WTC11 (cell line): ENCODE results near the gene TMEM176A.

Experiments
- NR3C1 ChIP-seq: sonication (generic); formaldehyde crosslinking; conservative IDR thresholded peaks from 2 replicates; pipeline ENCODE4 v1.8.1; 2023; ENCODE audit warnings: low read depth, mild to moderate bottlenecking, missing genetic modification reagents
- SMAD4 ChIP-seq: sonication (generic); formaldehyde crosslinking; IDR thresholded peaks from 2 replicates; pipeline ENCODE4 v1.8.0; 2022; ENCODE audit warnings: mild to moderate bottlenecking, missing genetic modification reagents
- TP53 ChIP-seq: sonication (generic); formaldehyde crosslinking; IDR thresholded peaks from 2 replicates; pipeline ENCODE4 v1.8.1; 2023; ENCODE audit warnings: mild to moderate bottlenecking, missing genetic modification reagents
- TF ChIP-seq, protein P1 (sequence below): sonication (generic); formaldehyde crosslinking; IDR thresholded peaks from 2 replicates; pipeline ENCODE4 v1.8.1; 2022; ENCODE audit warnings: low read depth, mild to moderate bottlenecking, moderate library complexity, missing genetic modification reagents, borderline replicate concordance
- TF ChIP-seq, protein P2 (sequence below): fragments of 200-600 bp; IDR thresholded peaks from 2 replicates; pipeline ENCODE4 v1.8.0; 2022; ENCODE audit warnings: antibody characterized with exemption
- TF ChIP-seq, protein P3 (sequence below): sonication (generic); formaldehyde crosslinking; IDR thresholded peaks from 2 replicates; pipeline ENCODE4 v1.8.0; 2022; ENCODE audit warnings: mild to moderate bottlenecking, missing genetic modification reagents
- TF ChIP-seq, protein P4 (sequence below): sonication (generic); formaldehyde crosslinking; IDR thresholded peaks from 2 replicates; pipeline ENCODE4 v1.8.1; 2022; ENCODE audit warnings: missing genetic modification reagents, borderline replicate concordance

DNA sequence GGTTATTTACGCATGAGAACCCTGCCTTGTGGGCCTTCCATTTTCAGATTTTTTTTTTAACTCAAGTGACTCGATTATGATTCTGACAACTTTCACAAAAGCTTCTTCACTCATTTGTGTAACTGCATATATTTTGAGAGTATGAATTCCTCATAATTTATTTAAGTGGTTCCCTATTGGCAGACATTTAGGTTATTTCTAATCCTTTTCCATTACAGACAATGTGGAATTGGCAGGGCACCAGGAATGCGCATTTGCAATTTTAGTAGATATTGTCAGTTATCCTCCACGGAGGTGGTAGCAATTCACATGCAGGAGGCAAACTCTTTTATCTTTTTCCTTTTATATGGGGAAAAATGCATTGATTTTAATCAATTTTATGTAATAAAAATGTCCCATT lies 2.9 kb upstream of the TMEM176A start:
- TF ChIP-seq TP53 (CRISPR knock-in tag) (no peak), NR3C1 (CRISPR knock-in tag) (no peak), SMAD4 (CRISPR knock-in tag) (no peak)
- TF ChIP-seq, protein P1, sequence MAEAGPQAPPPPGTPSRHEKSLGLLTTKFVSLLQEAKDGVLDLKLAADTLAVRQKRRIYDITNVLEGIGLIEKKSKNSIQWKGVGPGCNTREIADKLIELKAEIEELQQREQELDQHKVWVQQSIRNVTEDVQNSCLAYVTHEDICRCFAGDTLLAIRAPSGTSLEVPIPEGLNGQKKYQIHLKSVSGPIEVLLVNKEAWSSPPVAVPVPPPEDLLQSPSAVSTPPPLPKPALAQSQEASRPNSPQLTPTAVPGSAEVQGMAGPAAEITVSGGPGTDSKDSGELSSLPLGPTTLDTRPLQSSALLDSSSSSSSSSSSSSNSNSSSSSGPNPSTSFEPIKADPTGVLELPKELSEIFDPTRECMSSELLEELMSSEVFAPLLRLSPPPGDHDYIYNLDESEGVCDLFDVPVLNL (CRISPR knock-in tag), result no peak
- TF ChIP-seq, protein P2, sequence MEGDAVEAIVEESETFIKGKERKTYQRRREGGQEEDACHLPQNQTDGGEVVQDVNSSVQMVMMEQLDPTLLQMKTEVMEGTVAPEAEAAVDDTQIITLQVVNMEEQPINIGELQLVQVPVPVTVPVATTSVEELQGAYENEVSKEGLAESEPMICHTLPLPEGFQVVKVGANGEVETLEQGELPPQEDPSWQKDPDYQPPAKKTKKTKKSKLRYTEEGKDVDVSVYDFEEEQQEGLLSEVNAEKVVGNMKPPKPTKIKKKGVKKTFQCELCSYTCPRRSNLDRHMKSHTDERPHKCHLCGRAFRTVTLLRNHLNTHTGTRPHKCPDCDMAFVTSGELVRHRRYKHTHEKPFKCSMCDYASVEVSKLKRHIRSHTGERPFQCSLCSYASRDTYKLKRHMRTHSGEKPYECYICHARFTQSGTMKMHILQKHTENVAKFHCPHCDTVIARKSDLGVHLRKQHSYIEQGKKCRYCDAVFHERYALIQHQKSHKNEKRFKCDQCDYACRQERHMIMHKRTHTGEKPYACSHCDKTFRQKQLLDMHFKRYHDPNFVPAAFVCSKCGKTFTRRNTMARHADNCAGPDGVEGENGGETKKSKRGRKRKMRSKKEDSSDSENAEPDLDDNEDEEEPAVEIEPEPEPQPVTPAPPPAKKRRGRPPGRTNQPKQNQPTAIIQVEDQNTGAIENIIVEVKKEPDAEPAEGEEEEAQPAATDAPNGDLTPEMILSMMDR, result no peak
- TF ChIP-seq, protein P3, sequence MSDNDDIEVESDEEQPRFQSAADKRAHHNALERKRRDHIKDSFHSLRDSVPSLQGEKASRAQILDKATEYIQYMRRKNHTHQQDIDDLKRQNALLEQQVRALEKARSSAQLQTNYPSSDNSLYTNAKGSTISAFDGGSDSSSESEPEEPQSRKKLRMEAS, result no peak
- TF ChIP-seq, protein P4, sequence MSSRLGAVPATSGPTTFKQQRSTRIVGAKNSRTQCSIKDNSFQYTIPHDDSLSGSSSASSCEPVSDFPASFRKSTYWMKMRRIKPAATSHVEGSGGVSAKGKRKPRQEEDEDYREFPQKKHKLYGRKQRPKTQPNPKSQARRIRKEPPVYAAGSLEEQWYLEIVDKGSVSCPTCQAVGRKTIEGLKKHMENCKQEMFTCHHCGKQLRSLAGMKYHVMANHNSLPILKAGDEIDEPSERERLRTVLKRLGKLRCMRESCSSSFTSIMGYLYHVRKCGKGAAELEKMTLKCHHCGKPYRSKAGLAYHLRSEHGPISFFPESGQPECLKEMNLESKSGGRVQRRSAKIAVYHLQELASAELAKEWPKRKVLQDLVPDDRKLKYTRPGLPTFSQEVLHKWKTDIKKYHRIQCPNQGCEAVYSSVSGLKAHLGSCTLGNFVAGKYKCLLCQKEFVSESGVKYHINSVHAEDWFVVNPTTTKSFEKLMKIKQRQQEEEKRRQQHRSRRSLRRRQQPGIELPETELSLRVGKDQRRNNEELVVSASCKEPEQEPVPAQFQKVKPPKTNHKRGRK (CRISPR knock-in tag), result no peak
